ENCODE measurements around the gene NHLRC3.

DNA sequence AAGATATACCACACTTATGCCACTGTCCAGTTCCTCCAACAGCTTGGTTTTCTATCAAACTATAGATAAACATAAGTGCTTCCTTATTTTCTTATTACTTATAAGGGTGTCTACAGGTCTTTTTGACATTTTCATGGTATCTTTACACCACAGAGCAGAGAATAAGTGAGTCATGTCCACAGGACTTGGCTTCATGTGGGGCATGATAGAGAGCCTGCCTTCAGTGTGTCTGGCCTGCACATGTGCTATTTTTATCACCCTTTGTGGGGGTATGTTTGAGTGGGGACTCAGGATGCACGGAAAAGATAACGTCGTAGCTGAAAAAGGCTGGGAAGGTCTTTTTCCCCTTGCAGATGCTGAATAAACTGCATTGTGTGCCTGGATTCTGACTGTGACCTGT is 39.5 kb upstream of the NHLRC3 start:
- TF ChIP-seq, protein P1, sequence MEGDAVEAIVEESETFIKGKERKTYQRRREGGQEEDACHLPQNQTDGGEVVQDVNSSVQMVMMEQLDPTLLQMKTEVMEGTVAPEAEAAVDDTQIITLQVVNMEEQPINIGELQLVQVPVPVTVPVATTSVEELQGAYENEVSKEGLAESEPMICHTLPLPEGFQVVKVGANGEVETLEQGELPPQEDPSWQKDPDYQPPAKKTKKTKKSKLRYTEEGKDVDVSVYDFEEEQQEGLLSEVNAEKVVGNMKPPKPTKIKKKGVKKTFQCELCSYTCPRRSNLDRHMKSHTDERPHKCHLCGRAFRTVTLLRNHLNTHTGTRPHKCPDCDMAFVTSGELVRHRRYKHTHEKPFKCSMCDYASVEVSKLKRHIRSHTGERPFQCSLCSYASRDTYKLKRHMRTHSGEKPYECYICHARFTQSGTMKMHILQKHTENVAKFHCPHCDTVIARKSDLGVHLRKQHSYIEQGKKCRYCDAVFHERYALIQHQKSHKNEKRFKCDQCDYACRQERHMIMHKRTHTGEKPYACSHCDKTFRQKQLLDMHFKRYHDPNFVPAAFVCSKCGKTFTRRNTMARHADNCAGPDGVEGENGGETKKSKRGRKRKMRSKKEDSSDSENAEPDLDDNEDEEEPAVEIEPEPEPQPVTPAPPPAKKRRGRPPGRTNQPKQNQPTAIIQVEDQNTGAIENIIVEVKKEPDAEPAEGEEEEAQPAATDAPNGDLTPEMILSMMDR (IDR thresholded peaks at IDR 0.05; ENCODE audit: borderline replicate concordance, extremely low read depth, low read length, poor library complexity, severe bottlenecking), result no peak
- TF ChIP-seq EZH2 (IDR thresholded peaks at IDR 0.05; ENCODE audit: borderline replicate concordance, low read depth, low read length, severe bottlenecking), result no peak
